Measurements from ENCODE around the gene PLAU.
A peak's percentile ranks its signal among the peaks of the same experiment; 100 is the strongest.

Gene PLAU

GRCh38 chr10:73872190-73872710 lies 38.7 kb upstream of the PLAU start:
- Histone ChIP-seq H3K36me3 (replicated peaks) (no peaks in the 10 kb centered on the region; the same call in 1 of the 2 replicates), H3K9me3 (no peaks in the 10 kb centered on the region; the same call in 1 of the 2 replicates), H3K27me3 (ENCODE audit: low read depth) (no peaks in the 10 kb centered on the region), H3K4me3 (no peak overlapping the region), H3K4me1 (peaks cover 7% of the 10 kb centered on the region)
- in situ Hi-C loops (cut with MboI; ENCODE audit: low sequenced_read_pairs), result no loop called here
- DNase-seq (ENCODE audit: low spot score in 2 of 2), result no peak

GRCh38 chr10:73873142-73873837 lies 37.6 kb upstream of the PLAU start:
- H3K36me3 ChIP-seq (replicated peaks), result no peaks in the 10 kb centered on the region; the same call in 1 of the 2 replicates
- H3K4me3 ChIP-seq, result peak overlapping the region; percentile 23
- H3K9me3 ChIP-seq, result no peaks in the 10 kb centered on the region; the same call in 1 of the 2 replicates
- DNase-seq (ENCODE audit: low spot score in 2 of 2), result no peak
- in situ Hi-C loops (cut with MboI; ENCODE audit: low sequenced_read_pairs), result no loop called here
- H3K27me3 ChIP-seq (ENCODE audit: low read depth), result no peaks in the 10 kb centered on the region
- H3K4me1 ChIP-seq, result peaks cover 7% of the 10 kb centered on the region

DNA sequence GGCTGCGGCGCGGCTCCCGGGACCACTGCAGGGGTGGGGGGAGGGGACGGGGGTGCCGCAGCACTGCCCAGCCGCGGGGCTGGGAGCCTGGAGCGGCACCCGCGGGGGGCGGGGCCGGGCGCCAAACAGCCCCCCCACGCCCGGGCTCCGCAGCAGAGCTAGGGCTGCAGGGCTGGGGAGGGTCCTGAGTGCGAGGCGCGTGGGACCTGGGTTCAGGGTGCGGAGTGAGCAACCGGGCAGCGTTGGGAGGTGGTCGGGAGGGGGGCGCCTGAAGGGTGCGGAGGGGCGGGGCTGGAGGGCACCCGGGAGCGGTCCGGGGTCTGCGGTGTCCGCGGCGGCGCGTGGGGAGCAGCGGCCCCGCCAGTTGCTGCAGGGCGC lies 37.1 kb upstream of the PLAU start:
- peak in 1 of 2 experiments; percentile 27 for DNase-seq (ENCODE audit: low spot score in 2 of 2)
- in situ Hi-C loops (cut with MboI; ENCODE audit: low sequenced_read_pairs), result no loop called here
- peaks cover 7% of the 10 kb centered on the region for H3K4me1 ChIP-seq
- no peaks in the 10 kb centered on the region; the same call in 1 of the 2 replicates for H3K36me3 ChIP-seq (replicated peaks)
- no peaks in the 10 kb centered on the region; the same call in 1 of the 2 replicates for H3K9me3 ChIP-seq
- H3K27me3 ChIP-seq (ENCODE audit: low read depth), result no peaks in the 10 kb centered on the region
- peak overlapping the region; percentile 56 for H3K4me3 ChIP-seq

DNA sequence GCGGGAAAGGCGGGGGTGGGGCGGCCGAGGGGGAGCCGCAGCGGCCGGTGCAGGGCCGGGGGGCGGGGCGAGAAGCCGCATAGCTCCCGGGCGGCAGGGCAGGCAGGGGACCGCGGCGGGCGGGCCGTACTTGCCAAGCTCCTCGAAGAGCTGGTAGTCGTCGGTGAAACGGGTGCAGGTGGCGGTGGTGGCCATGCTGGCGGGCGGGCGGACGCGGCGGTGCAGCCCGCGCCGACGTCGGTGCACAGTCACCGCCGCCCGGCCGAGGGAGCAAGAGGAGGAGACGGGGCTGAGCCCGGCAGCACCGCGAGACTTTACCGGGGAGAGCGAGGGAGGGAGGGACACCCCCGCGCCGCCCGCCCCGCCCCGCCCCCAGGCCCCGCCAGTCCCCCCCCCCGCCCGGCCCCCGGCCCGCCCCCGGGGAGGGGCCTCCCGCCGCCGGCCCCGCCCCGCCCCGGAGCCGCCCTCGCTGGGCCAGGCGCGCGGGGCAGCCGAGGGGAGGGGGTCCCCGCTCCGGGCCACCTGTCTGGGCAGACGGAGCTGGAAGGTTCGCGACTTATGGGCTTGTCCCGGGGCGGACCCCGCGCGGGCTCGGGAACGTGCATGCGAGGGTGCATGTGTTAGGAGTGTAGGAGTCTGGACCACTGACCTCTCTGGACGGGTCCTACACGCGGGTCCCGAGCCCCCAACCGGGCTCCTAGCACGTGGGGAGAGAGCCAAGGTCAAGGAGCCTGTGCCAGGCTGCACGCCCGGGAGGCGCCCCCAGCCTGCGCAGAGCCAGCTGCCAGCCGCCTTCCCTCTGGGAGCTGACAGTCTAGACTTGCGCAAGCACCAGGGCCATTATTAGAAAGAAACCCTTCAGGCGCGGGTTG lies 36.4 kb upstream of the PLAU start, which contains the start of gene CAMK2G:
Gene CAMK2G (minus strand): TSS at position 289 of the 872 bp plus-strand sequence. CDS start 94 bp downstream, at position 195.
- Histone ChIP-seq H3K27me3 (ENCODE audit: low read depth) (no peaks in the 10 kb centered on the region), H3K4me1 (peaks cover 7% of the 10 kb centered on the region), H3K36me3 (replicated peaks) (no peaks in the 10 kb centered on the region; the same call in 1 of the 2 replicates), H3K9me3 (no peaks in the 10 kb centered on the region; the same call in 1 of the 2 replicates), H3K4me3 (peak within 1 kb of the TSS; percentile 56)
- in situ Hi-C loops (cut with MboI; ENCODE audit: low sequenced_read_pairs), result no loop called here
- DNase-seq (ENCODE audit: low spot score in 2 of 2), result peak; percentile 78 to 90

DNA sequence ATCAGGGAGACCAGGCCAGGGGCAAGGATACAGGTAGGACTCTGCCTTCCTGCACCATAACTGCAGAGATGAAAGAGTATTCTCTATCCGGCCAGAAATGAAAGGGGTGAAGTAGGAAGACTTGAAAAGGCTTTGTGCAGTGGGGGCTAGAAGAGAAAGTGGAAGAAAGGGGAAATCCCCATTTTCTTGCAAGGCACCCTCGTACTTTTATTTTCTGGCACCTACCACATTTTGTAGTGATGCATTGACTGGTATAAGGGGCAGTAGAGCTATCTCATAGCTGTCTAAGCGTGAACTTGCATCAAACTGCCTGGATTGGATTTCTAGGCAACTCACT lies 35.8 kb upstream of the PLAU start:
- H3K4me1 ChIP-seq, result peaks cover 7% of the 10 kb centered on the region
- in situ Hi-C loops (cut with MboI; ENCODE audit: low sequenced_read_pairs), result no loop called here

DNA sequence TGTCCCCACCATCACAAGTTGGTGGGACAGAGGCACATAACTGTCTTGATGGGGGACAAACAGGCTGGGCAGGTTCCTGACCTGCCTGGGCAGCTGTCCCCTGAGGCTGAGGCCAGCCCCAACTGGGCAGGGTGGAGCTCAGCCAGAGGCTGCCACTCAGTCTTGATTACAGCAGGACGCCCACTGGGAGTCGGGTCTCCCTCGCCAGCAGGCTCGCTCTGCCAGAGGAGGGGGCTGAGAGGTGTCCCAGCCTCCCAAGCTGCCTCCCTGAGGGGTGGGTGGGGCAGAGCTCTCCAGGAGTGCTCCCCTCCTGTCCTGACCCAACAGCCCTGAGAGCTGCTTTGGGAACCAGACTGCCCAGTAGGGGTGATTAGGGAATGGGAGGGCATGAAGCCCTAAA lies 34.8 kb upstream of the PLAU start:
- Histone ChIP-seq H3K27me3 (ENCODE audit: low read depth) (no peaks in the 10 kb centered on the region), H3K4me1 (peaks cover 7% of the 10 kb centered on the region), H3K36me3 (replicated peaks) (no peaks in the 10 kb centered on the region; the same call in 1 of the 2 replicates), H3K4me3 (no peak overlapping the region), H3K9me3 (no peaks in the 10 kb centered on the region; the same call in 1 of the 2 replicates)
- DNase-seq (ENCODE audit: low spot score in 2 of 2), result no peak
- in situ Hi-C loops (cut with MboI; ENCODE audit: low sequenced_read_pairs), result no loop called here

More for the DNA sequence above, 35.8 kb upstream of the PLAU start:
- no peaks in the 10 kb centered on the region; the same call in 1 of the 2 replicates for H3K36me3 ChIP-seq (replicated peaks)
- H3K27me3 ChIP-seq (ENCODE audit: low read depth), result no peaks in the 10 kb centered on the region
- H3K9me3 ChIP-seq, result no peaks in the 10 kb centered on the region; the same call in 1 of the 2 replicates
- no peak for DNase-seq (ENCODE audit: low spot score in 2 of 2)
- peak overlapping the region; percentile 56 for H3K4me3 ChIP-seq

GRCh38 chr10:73876566-73876965 lies 34.4 kb upstream of the PLAU start:
- no peaks in the 10 kb centered on the region; the same call in 1 of the 2 replicates for H3K9me3 ChIP-seq
- no peak for DNase-seq (ENCODE audit: low spot score in 2 of 2)
- H3K36me3 ChIP-seq (replicated peaks), result no peaks in the 10 kb centered on the region; the same call in 1 of the 2 replicates
- H3K4me1 ChIP-seq, result peaks cover 7% of the 10 kb centered on the region
- H3K4me3 ChIP-seq, result no peak overlapping the region
- H3K27me3 ChIP-seq (ENCODE audit: low read depth), result no peaks in the 10 kb centered on the region
- in situ Hi-C loops (cut with MboI; ENCODE audit: low sequenced_read_pairs), result no loop called here

DNA sequence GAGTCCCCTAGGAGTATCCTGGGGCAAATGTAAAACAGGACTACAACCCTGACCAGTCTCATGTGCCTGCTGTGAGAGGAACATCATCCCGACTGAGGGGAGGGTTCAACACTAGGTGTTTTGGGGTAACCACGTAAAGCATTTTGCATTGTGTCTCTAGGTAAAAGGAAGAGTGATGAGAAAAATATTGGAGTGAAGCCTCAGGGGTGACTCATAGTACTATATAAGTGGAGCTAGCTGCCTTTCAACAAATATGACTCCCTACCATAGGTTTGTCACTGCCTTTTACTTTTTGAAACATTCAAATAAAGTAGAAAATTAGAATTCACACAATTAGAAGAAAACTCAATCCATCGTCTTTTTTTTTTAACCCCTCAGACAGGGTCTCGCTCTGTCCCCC lies 34.0 kb upstream of the PLAU start:
- in situ Hi-C loops (cut with MboI; ENCODE audit: low sequenced_read_pairs), result no loop called here
- Histone ChIP-seq H3K36me3 (replicated peaks) (no peaks in the 10 kb centered on the region; the same call in 1 of the 2 replicates), H3K4me1 (peaks cover 7% of the 10 kb centered on the region), H3K9me3 (no peaks in the 10 kb centered on the region; the same call in 1 of the 2 replicates), H3K27me3 (ENCODE audit: low read depth) (no peaks in the 10 kb centered on the region), H3K4me3 (no peak overlapping the region)
- no peak for DNase-seq (ENCODE audit: low spot score in 2 of 2)

- Histone ChIP-seq H3K9me3 (no peaks in the 10 kb centered on the region; the same call in 1 of the 2 replicates), H3K36me3 (replicated peaks) (no peaks in the 10 kb centered on the region; the same call in 1 of the 2 replicates), H3K27me3 (ENCODE audit: low read depth) (no peaks in the 10 kb centered on the region), H3K4me1 (peaks cover 7% of the 10 kb centered on the region), H3K4me3 (no peak overlapping the region)
- in situ Hi-C loops (cut with MboI; ENCODE audit: low sequenced_read_pairs), result no loop called here
- no peak for DNase-seq (ENCODE audit: low spot score in 2 of 2)
These were observed 33.3 kb upstream of the PLAU start for GRCh38 chr10:73877533-73878160.

DNA sequence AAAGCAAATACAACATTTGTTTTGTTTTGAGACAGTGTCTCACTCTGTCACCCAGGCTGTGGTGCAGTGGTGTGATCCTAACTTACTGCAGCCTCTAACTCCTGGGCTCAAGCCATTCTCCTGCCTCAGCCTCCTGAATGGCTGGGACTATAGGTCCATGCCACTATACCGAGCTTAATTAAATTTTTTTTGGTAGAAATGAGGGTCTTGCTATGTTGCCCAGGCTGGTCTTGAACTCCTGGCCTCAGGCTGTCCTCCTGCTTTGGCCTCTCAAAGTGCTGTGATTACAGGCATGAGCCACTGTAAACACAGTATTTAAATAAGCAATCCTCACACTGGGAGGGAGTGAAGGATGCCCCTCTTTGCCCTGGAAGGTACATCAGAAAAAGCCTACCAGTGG lies 32.6 kb upstream of the PLAU start:
- peaks cover 7% of the 10 kb centered on the region for H3K4me1 ChIP-seq
- H3K9me3 ChIP-seq, result no peaks in the 10 kb centered on the region; the same call in 1 of the 2 replicates
- in situ Hi-C loops (cut with MboI; ENCODE audit: low sequenced_read_pairs), result no loop called here
- no peaks in the 10 kb centered on the region for H3K36me3 ChIP-seq (replicated peaks)
- no peak overlapping the region for H3K4me3 ChIP-seq
- DNase-seq (ENCODE audit: low spot score in 2 of 2), result no peak
- no peaks in the 10 kb centered on the region for H3K27me3 ChIP-seq (ENCODE audit: low read depth)

DNA sequence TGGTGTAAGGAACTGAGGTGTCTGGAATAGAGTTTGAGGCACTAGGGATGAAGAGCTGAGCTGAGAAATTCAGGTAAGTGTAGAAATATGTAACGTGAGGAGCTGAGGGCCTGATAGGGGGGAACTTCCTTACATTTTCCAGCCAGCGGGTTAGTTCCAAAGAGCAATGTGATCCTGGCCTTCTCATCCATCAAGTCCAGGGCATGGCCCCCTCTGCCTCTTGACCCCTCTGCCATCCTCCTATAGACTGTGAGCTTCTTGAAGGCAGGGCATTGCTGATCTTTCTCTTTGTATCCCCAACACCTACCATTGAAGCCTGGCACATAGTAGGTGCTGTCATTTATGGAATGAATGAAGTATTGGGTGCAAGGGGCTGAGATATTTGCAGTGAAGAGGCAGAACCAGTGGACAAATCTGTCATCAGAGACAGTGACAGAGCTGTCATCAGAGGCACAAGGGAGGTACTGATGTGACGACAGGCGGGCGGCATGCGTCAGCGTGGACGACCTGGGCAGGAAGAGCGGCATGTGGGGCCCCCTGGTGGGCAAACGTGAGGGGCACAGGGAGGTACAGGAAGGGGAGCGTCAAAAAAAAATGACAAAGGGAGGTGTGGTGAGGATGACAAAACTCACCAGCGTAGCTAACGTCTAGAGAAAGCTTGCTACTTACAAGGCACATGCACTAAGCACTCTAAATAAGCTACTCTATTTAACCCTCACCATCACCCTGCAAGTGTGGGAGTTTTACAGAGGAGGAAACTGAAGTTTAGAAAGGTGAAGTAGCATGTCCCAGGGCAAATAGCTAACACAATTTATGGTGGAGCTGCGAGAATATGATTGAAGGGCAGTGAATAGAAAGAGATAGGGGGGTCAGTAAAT lies 31.4 kb upstream of the PLAU start:
- in situ Hi-C loops (cut with MboI; ENCODE audit: low sequenced_read_pairs), result loop anchor here (5.0 kb wide), 1 partner anchor 32 kb away; no protein-coding TSS in a partner anchor
- DNase-seq (ENCODE audit: low spot score in 2 of 2), result peak; percentile 86 to 92
- H3K4me1 ChIP-seq, result peaks cover 7% of the 10 kb centered on the region
- H3K9me3 ChIP-seq, result no peaks in the 10 kb centered on the region; the same call in 1 of the 2 replicates
- no peaks in the 10 kb centered on the region for H3K27me3 ChIP-seq (ENCODE audit: low read depth)
- no peaks in the 10 kb centered on the region for H3K36me3 ChIP-seq (replicated peaks)
- H3K4me3 ChIP-seq, result no peak overlapping the region

GRCh38 chr10:73881221-73881919 lies 29.6 kb upstream of the PLAU start:
- Histone ChIP-seq H3K27me3 (ENCODE audit: low read depth) (no peaks in the 10 kb centered on the region), H3K4me1 (no peaks in the 10 kb centered on the region), H3K36me3 (replicated peaks) (no peaks in the 10 kb centered on the region), H3K9me3 (no peaks in the 10 kb centered on the region), H3K4me3 (no peak overlapping the region)
- in situ Hi-C loops (cut with MboI; ENCODE audit: low sequenced_read_pairs), result loop anchor here (5.0 kb wide), 1 partner anchor 34 kb away; no protein-coding TSS in a partner anchor
- DNase-seq (ENCODE audit: low spot score in 2 of 2), result no peak
